GM21786 (cell line): ENCODE results near the gene DHRSX.
"Not testable (repeated sequence)": the region's sequence is repeated elsewhere in the genome, so short reads cannot be mapped to it uniquely, and the experiment has no call there.

Experiments used
- ATAC-seq: cut with Tn5 transposase; IDR thresholded peaks from one replicate; pipeline ENCODE4 v1.9.1; 2021; ENCODE audit not compliant: unreplicated experiment

Gene DHRSX

DNA sequence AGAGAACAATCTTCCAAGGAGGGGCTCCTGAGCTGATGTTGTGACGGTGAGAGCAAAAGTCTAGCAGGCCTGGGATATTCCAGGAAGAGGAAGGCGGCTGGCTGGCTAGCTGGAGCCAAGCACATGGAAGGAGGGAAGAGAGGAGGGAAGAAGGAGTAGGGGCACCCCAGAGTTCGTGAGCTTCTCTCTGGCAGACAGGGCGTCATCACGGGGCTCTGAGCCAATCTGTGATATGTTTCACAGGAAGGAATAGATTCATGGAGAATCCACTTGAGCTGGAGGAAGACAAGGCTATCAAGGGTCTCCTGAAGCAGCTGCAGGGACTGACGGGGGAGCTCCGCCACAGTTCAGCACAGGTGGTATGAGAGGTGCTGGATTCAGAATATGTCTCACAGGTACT lies 73.6 kb downstream of the DHRSX start:
- no peak for ATAC-seq

DNA sequence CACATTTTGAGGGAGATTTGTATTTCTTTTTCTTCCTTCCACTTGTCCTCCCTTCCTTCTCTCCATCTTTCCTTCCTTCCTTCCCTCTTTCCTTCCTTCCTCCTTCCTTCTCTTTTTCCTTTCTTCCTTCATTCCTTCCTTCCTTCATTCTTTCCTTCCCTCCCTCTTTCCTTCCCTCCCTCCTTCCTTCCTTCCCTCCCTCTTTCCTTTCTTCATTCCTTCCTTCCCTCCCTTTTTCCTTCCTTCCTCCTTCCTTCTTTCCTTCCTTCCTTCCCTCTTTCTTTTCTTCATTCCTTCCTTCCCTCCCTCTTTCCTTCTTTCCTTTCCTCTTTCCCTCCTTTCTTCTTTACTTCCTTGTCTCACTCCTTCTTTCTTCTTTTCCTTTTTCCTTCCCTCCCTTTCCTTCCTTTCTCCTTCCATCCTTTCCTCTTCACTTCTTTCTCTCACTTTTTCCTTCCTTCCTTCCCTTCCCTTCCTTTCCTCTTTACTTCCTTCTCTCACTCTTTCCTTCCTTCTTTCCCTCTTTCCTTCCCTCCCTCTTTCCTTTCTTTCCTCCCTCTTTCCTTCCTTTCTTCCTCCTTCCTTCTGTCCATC lies 74.4 kb downstream of the DHRSX start:
- no peak for ATAC-seq

DNA sequence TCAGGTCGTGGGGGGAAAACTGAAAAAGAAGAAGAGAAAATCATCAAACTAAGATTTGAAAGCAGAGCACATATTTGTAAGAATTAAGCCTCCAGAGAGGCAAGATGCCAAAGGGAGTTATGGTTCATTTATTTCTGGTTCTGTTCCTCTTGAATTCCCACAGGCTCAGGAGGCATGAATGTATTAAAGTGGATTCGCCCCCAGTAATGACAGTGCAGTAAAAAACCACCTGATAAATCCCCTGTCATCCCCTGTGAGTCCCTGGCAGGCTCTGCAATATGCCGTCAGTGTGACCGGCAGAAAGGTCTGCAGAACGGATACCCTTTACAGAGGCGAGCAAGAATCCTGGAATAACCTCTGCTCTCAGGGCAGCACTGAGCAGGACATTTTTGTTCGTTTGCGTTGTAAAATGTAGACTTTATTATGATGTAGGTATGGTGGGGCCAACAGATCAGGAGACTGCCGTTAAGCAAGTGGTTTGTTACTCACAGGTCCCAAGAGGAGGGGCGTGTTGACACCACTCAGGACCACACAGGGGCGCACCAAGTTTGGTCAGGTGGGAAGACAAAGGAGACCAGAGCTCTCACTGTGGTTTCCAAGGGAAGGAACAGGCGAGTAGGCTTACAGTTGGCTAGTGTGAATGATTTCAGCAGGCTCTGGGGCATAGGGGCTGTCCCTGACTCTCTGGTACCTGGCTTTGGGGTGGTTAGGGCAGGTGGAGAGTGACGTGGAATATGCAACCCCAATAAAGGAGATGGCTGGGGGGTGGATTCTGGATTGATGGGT lies 75.3 kb downstream of the DHRSX start:
- ATAC-seq = no peak

DNA sequence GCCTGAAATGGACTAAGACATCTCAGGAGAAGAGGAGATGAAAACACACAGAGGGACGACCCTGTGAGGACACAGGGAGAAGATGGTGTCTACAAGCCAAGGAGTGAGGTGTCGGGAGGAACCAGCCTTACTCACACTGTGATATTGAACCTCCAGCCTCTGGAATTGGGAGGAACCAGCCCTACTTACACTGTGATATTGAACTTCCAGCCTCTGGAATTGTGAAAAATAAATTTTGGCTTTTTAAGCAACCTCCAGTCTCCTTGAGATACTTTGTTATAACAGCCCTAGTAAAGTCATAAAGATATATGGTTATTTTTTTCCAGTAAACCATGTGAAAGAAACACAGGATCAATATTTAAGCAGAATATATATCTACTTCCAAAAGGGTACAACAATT lies 76.5 kb downstream of the DHRSX start:
- ATAC-seq = no peak

DNA sequence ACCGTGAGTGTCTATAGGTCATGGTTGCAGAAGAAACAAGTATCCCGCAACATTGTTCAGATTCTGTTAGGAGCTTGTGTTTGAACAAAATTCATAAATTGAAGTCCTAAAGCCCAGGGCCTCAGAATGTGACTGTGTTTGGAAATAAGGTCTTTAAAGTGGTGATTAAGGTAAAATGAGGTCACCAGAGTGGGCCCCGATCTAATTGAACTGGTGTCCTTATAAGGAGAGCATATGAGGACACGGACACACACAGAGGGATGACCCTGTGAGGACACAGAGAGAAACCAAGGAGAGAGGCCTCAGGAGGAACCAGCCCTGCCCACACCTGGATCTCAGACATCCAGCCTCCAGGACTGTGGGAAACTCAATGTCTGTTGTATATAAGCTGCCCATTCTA lies 76.9 kb downstream of the DHRSX start:
- no peak for ATAC-seq

DNA sequence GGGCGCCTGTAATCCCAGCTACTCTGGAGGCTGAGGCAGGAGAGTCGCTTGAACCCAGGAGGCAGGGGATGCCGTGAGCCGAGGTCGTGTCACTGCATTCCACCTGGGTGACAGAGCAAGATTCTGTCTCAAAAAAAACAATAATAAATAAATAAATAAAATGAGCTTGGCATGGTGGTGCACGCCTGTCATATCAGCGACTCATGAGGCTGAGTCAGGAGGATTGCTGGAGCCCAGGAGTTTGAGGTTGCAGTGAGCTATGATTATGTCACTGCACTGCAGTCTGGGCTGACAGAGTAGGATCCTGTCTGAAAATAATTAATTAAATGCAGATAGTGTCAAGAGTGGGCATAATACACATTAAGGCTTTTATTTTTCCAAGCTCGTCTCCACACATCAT lies 77.5 kb downstream of the DHRSX start:
- no peak for ATAC-seq

DNA sequence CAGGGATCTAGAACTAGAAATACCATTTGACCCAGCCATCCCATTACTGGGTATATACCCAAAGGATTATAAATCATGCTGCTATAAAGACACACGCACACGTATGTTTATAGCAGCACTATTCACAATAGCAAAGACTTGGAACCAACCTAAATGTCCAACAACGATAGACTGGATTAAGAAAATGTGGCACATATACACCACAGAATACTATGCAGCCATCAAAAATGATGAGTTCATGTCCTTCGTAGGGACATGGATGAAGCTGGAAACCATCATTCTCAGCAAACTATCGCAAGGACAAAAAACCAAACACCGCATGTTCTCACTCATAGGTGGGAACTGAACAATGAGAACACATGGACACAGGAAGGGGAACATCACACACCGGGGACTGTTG lies 81.4 kb downstream of the DHRSX start:
- ATAC-seq = not testable (repeated sequence)

DNA sequence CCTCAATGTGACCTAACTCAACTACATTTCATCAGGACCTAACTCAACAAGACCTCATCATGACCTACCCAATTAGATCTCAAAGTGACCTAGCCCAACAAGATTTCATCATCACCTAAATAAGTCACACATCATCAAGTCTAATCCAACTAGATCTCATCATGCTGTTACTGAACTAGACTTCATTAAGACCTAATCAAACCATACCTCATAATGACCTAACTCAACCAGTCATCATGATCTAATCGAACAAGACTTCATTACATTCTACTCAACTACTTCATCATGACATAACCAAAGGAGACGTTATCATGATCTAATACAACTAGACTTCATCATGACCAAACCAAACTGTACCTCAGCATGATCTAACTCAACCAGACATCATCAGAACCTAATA lies 82.8 kb downstream of the DHRSX start:
- ATAC-seq = no peak

DNA sequence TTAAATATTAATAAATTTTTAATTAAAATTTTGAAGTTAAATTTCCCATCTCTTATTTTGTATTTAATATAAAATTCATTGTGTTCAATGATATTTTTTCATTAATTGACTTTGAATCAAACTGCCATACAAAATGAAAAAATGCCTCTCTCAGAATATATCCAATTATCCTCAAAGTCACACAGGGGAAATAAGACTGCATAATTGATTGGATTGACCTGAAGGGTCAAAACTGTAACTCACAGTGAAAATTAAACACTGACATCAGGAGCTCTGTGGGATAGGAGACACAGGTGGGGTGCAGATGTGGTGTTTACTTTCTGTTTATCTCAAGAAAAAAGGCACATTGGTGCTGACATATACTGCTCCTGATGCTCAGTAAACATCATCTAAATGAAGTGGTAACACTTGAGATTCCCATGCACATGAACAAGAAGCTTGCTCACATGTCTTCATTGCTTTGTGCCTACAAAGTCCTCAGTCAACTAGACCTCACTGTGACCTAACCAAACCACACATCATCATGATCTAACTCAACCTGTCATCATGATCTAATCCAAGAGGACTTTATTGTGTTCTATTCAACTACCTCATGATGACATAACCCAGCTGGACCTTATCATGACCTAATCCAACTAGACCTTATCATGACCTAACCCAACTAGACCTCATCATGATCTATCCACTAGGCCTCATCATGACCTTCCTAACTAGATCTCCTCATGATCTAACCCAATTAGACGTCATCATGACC lies 83.7 kb downstream of the DHRSX start:
- ATAC-seq = no peak

DNA sequence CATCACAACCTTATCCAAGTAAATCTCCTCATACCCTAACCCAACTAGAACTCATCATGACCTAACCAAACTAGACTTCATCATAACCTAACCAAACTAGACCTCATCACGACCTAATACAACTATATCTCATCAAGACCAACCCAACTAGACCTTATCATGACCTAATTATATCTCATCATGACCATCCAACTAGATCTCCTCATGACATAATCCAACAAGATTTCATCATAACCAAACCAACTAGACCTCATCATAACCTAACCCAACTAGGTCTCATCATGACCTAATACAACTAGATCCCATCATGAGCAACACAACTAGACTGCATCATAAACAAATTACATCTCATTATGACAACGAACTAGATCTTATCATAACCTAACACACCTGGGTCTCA lies 86.4 kb downstream of the DHRSX start:
- no peak for ATAC-seq

DNA sequence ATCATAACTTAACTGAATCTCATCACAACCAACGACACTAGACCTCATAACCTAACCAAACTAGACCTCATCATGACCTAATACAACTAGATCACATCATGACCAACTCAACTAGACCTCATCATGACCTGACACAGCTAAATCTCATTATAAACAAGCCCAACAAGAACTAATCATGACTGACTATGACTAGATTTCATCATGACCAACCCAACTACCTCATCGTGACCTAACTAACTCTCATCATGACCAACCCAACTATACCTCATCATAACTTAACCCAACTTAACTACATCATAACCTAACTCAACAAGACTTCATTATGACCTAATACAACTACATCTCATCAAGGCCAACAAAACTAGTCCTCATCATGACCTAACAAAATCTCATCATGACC lies 86.8 kb downstream of the DHRSX start:
- ATAC-seq = no peak

DNA sequence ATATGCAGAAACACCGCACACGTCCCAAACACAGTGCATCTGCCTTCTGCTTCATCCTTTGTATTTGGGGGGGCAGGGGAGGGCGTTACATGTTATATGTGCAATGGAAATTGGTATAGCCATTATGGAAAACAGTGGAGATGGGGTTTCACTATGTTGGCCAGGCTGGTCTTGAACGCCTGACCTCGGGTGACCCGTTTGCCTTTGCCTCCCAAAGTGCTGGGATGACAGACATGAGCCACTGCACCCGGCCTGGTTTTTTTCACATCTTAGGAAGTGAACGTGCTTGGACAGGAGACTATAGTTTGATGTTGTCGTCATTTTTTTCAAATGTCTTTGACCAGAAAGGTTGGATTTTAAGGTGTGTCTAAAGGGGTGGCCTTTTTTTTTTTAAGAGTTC lies 88.6 kb downstream of the DHRSX start:
- no peak for ATAC-seq

DNA sequence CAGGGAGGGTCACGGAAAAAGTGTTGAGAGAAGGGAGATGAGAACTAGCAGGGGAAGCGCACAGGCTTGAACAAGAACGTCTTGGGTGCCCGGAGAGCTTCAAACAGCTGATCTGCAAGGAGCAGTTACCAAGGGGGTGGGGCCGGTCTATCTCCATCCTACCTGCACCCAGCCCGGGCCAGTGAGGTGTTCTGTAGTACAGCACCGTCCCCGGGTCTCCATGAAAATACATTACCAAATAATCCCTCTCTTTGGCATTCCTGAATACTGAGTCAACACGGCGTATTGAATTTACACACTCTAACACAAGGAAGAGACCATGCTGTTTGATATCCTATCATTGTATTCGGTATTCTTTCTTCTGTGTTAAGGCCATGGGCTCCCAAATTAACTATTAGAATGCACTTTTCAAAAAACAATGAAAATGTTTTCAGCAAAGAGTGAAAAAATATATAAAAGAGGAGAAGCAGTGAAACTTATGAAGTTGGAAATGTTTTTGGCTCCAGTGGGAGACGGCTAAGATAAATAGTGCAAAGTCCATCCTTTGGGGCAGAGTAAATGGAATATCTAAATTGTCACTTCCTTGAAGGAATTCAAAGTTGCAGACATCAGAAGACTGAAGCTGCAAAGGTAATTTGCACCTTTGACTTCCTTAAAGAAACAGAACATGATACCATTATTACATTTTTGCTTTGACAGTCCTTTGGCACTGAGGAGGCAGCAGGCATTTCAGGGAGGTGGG lies 90.3 kb downstream of the DHRSX start:
- no peak for ATAC-seq

DNA sequence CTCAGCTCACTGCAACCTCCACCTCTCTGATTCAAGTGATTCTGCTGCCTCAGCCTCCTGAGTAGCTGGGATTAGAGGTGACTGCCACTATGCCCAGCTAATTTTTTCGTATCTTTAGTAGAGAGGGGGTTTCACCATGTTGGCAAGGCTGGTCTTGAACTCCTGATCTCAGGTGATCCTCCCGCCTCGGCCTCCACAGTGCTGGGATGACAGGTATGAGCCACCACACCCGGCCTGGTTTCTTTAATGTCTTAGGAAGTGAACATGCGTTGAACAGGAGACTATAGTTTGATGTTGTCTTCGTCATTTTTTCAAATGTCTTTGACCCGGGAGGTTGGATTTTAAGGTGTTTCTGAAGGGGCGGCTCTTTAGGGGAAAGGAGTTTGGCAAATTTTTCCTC lies 91.0 kb downstream of the DHRSX start:
- no peak for ATAC-seq

DNA sequence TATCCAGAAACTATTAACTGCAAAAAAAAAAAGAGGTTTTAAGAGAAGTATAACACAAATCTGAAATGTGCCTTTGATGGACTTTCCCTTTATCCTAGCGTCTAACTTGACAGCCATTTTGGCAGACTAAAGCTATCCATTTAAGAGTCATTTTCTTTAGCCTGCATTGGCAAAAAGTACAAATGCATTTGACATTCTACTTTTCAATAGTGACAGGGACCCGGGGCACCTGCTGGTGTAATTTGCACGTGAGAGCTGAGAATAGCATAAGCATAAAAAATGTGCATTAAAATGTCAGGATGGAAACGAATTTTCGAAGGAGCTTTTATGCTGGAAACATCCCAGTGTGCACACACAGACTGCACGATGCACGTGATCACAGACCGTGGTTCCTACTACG lies 91.9 kb downstream of the DHRSX start:
- no peak for ATAC-seq

DNA sequence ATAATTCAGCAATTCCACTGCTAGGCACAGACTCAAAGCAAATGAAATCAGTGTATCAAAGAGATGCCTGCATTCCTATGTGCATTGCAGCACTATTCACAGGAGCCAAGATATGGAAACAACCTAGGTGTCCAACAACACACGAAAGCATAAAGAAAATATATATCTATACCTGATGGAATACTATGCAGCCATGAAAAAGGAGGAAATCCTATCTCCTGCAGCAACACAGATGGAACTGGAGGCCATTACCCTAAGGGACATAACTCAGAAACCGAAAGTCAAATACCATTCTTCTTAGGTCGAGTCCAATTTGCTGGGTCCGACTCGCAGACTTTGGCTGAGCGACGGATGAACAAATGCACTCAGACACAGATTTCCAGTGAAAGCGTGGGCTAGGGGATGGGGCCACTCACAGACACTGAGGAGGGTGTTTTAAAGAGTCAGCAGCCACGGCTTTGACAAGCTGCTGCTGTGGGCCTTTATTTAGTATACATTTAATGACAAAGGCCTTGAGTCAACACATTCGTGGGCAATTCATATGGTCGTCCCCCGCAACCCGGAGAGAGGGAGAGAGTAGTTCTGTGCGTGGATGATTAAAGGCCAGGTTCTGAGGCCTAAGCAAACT lies 93.8 kb downstream of the DHRSX start:
- ATAC-seq = no peak

DNA sequence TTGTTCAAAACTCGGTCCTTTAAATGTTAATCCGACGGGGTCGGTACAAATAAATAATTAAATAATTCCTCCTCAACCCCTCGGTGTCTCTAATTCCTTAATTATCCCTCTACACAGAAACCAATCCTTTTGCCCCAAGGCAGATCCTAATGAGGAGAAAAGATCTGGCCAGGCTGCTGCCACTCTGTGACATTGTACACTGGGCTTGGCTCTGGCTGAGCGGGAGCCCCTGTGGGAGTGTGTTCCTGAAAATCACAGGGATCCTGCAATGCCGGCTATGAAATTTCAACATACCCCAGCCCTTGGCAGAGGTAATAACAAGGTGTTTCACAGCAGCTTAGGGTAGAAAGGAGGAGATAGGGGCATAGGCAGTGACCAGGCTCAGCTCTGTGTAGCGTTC lies 96.0 kb downstream of the DHRSX start:
- no peak for ATAC-seq

DNA sequence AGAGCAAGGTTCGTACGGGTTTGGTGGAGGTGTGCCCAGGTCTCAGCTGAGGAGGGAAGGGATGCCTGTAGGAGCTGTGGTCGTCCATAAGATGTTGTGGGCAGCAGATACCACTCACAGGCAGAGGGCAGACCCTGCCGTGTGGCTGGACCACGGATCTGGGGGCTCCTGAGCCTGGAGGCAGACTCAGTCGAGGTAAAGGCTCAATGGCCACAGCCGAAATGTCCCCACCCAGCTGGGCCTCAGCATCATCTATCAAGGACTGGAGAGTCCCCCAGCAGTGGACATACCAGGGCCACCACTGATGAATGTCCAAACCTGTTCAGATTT lies 98.5 kb downstream of the DHRSX start:
- ATAC-seq = no peak

DNA sequence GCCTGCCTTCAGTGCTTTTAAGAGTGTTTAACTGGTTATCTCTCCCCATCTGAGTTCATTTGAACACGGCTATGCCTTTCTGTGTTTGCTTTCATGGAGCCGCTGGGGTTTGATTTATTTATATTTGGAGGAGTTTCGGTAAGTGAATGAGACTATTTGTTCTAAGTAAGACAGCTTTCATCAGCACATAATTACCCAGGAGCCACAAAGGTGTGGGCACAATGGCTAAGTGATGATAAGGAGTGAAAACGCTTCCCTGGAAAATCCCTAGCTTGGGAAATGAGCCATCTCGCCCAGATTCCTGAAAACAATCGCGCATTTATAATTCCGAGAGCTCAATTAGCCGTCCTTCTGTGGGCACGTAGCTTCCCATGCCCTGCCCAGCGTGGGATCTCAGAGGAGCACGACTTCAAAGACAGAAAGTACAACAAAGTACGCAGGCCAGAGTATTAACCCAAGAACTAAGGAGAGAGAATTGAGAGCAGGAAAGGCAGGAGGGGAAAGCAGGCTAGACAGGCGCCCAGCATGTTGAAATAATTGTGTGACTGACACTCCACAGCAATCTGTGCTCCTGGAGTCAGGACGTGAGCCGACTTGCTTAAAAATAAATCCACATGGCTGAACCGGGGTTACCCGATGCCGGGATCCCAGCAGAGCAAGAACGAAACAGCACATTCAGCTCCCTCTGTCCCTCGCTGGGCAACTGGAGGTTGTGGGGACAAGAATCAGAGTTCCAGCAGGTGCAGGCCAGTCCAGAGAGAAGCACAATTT lies 99.0 kb downstream of the DHRSX start:
- ATAC-seq = no peak

DNA sequence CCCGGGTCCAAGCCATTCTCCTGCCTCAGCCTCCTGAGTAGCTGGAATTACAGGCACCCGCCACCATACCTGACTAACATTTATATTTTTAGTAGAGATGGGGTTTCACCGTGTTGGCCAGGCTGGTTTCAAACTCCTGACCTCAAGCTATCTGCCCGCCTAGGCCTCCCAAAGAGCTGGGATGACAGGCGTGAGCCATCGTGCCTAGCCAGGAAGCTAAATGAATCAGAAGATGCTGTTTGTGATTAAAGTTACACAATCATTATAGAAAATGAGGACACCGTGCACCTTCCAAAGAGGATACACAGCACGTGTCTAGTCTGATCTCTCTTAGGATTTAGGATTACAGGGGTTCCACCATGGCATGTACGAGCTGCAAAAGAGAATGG lies 99.6 kb downstream of the DHRSX start:
- ATAC-seq = no peak
